ENCODE data around the gene LEMD2.

Gene LEMD2

GRCh38 chr6:33771146-33772081 is 17.5 kb downstream of the LEMD2 start (continued):
- no peak for TF ChIP-seq MEIS1 (CRISPR knock-in tag; IDR thresholded peaks at IDR 0.05; ENCODE audit: borderline replicate concordance)
- TF ChIP-seq ZNF202 (tag by site-specific recombination; IDR thresholded peaks at IDR 0.05; ENCODE audit: borderline replicate concordance), result no peak
- TF ChIP-seq ZNF514 (tag by site-specific recombination; IDR thresholded peaks at IDR 0.05), result no peak
- no peak for TF ChIP-seq ZNF776 (tag by site-specific recombination; IDR thresholded peaks at IDR 0.05; ENCODE audit: borderline replicate concordance)
- no peak for TF ChIP-seq REPIN1 (tag by site-specific recombination; IDR thresholded peaks at IDR 0.05; ENCODE audit: low read depth)
- no peak for TF ChIP-seq ZNF664 (tag by site-specific recombination; IDR thresholded peaks at IDR 0.05)
- no peak for TF ChIP-seq ZNF239 (tag by site-specific recombination; IDR thresholded peaks at IDR 0.05)
- TF ChIP-seq KLF1 (tag by site-specific recombination; IDR thresholded peaks at IDR 0.05), result no peak
- no peak for TF ChIP-seq MYNN (tag by site-specific recombination; IDR thresholded peaks at IDR 0.05; ENCODE audit: borderline replicate concordance)
- TF ChIP-seq ZNF596 (tag by site-specific recombination; IDR thresholded peaks at IDR 0.05), result no peak; the same call in 1 of the 2 replicates
- no peak for TF ChIP-seq ZNF280C (tag by site-specific recombination; IDR thresholded peaks at IDR 0.05)
- TF ChIP-seq ZNF785 (tag by site-specific recombination; IDR thresholded peaks at IDR 0.05), result no peak
- no peak for TF ChIP-seq ZNF843 (tag by site-specific recombination; IDR thresholded peaks at IDR 0.05)
- peak; percentile 42; the same call in 1 of the 2 replicates for TF ChIP-seq ZNF341 (tag by site-specific recombination; IDR thresholded peaks at IDR 0.05; ENCODE audit: low read depth)
- no peak for TF ChIP-seq ZNF76 (tag by site-specific recombination; IDR thresholded peaks at IDR 0.05; ENCODE audit: borderline replicate concordance, low read depth)
- no peak; the same call in 1 of the 2 replicates for TF ChIP-seq ZNF449 (tag by site-specific recombination; IDR thresholded peaks at IDR 0.05)
- TF ChIP-seq ZNF701 (tag by site-specific recombination; IDR thresholded peaks at IDR 0.05), result no peak
- TF ChIP-seq ZFP37 (tag by site-specific recombination; IDR thresholded peaks at IDR 0.05), result peak; percentile 77; the same call in 1 of the 2 replicates
- TF ChIP-seq EGR2 (tag by site-specific recombination; IDR thresholded peaks at IDR 0.05; ENCODE audit: low read depth), result peak; percentile 23; the same call in 1 of the 2 replicates
- no peak for TF ChIP-seq ZNF404 (tag by site-specific recombination; IDR thresholded peaks at IDR 0.05)
- TF ChIP-seq ZNF19 (tag by site-specific recombination; IDR thresholded peaks at IDR 0.05; ENCODE audit: low read depth), result no peak
- no peak for TF ChIP-seq ZNF555 (tag by site-specific recombination; conservative IDR thresholded peaks at IDR 0.05)
- TF ChIP-seq ZNF707 (tag by site-specific recombination; IDR thresholded peaks at IDR 0.05), result no peak
- TF ChIP-seq ZNF626 (tag by site-specific recombination; IDR thresholded peaks at IDR 0.05), result no peak
- no peak for TF ChIP-seq ELK4 (IDR thresholded peaks at IDR 0.05; ENCODE audit: borderline replicate concordance, low read depth, low read length)
- TF ChIP-seq ZNF16 (tag by site-specific recombination; IDR thresholded peaks at IDR 0.05; ENCODE audit: low read depth), result no peak
- TF ChIP-seq ZNF629 (tag by site-specific recombination; IDR thresholded peaks at IDR 0.05), result peak; percentile 51
- no peak for TF ChIP-seq ZNF585B (tag by site-specific recombination; IDR thresholded peaks at IDR 0.05)
- TF ChIP-seq HOXD13 (CRISPR knock-in tag; IDR thresholded peaks at IDR 0.05; ENCODE audit: borderline replicate concordance), result peak; percentile 39; the same call in 1 of the 2 replicates
- TF ChIP-seq ZSCAN16 (tag by site-specific recombination; IDR thresholded peaks at IDR 0.05), result 0 out of 2 replicates have a peak, but pooled peaks have one; percentile 16
- TF ChIP-seq KLF7 (tag by site-specific recombination; IDR thresholded peaks at IDR 0.05; ENCODE audit: borderline replicate concordance), result 0 out of 2 replicates have a peak, but pooled peaks have one; percentile 40
- TF ChIP-seq ZNF792 (tag by site-specific recombination; IDR thresholded peaks at IDR 0.05), result no peak
- no peak for TF ChIP-seq GLI4 (tag by site-specific recombination; IDR thresholded peaks at IDR 0.05)
- no peak for TF ChIP-seq ZNF560 (tag by site-specific recombination; IDR thresholded peaks at IDR 0.05; ENCODE audit: borderline replicate concordance)
- TF ChIP-seq ZNF473 (tag by site-specific recombination; IDR thresholded peaks at IDR 0.05), result no peak
- no peak for TF ChIP-seq MZF1 (tag by site-specific recombination; IDR thresholded peaks at IDR 0.05; ENCODE audit: borderline replicate concordance)

Data from HEK293 (cell line).